H1 (cell line): ENCODE measurements around the gene TREM1. TPM values are rescaled to one million over a fixed set of nuclear protein-coding genes. Genes with fewer than 3 reads are reported as not detected.

Experiments used
- CTCF ChIA-PET: fragments of 300-600 bp; sonication (Branson Sonifier 250); formaldehyde crosslinking; loops from one replicate; lab custom pipeline; 2021; ENCODE audit not compliant: partially characterized antibody; lab: Charles Lee
- POLR2A ChIA-PET: fragments of 300-600 bp; sonication (Branson Sonifier 250); formaldehyde crosslinking; loops from one replicate; lab custom pipeline; 2021; ENCODE audit warnings: inconsistent platforms; ENCODE audit not compliant: partially characterized antibody; lab: Charles Lee
- DNase-seq, 2 experiments: peaks; one replicate each; pipeline versions ENCODE4 v3.0.0 to v3.0.0-alpha.2; 2010 to 2022; ENCODE audit warnings: low spot score in 2 of 2, low read depth in 1 of 2, mixed read lengths in 1 of 2
- FAIRE-seq: peaks from 2 replicates; lab custom pipeline; 2011; peaks lifted over from hg19 to GRCh38; lab: Jason Lieb, UNC
- H2AFZ ChIP-seq: 2 replicates; pipeline ENCODE4 v1.8.1; 2012; ENCODE audit warnings: low read length, inconsistent platforms
- H2AK5ac ChIP-seq: 2 replicates; pipeline ENCODE4 v1.6.1; 2013; ENCODE audit warnings: low read depth, low read length
- H2BK120ac ChIP-seq: replicated peaks from 2 replicates; pipeline ENCODE3; 2013; ENCODE audit warnings: low read depth, low read length, inconsistent platforms
- H2BK12ac ChIP-seq: 2 replicates; pipeline ENCODE4 v1.6.1; 2013; ENCODE audit warnings: low read depth, low read length
- H2BK15ac ChIP-seq: 2 replicates; pipeline ENCODE4 v1.6.1; 2013; ENCODE audit warnings: low read length
- H2BK20ac ChIP-seq: 2 replicates; pipeline ENCODE4 v1.6.1; 2013; ENCODE audit warnings: low read length
- H2BK5ac ChIP-seq: 2 replicates; pipeline ENCODE4 v1.6.1; 2013; ENCODE audit warnings: low read depth, low read length
- H3K14ac ChIP-seq: 2 replicates; pipeline ENCODE4 v1.6.1; 2013; ENCODE audit warnings: inconsistent platforms; ENCODE audit not compliant: insufficient read length
- H3K18ac ChIP-seq: 2 replicates; pipeline ENCODE4 v1.6.1; 2013; ENCODE audit warnings: low read length; ENCODE audit errors: extremely low read depth
- H3K23ac ChIP-seq: 2 replicates; pipeline ENCODE4 v1.6.1; 2013; ENCODE audit warnings: inconsistent platforms; ENCODE audit not compliant: insufficient read length
- H3K23me2 ChIP-seq: 2 replicates; pipeline ENCODE4 v1.6.1; 2013; ENCODE audit warnings: low read depth, low read length
- H3K27ac ChIP-seq: 2 replicates; pipeline ENCODE4 v1.6.1; 2011; ENCODE audit warnings: low read depth, low read length, inconsistent platforms
- H3K27me3 ChIP-seq, 4 experiments: replicated peaks in 1 of 4; 1 replicate in 1 of 4; 2 replicates in 3 of 4; pipeline versions ENCODE4 v1.6.1 to v1.8.1; 2011 to 2013; ENCODE audit warnings: low read length in 3 of 4, mild to moderate bottlenecking in 3 of 4, inconsistent platforms in 2 of 4, mixed read lengths in 2 of 4, moderate library complexity in 1 of 4; ENCODE audit not compliant: control insufficient read depth in 3 of 4, insufficient read depth in 3 of 4; ENCODE audit errors: extremely low read depth in 1 of 4
- H3K36me3 ChIP-seq, 4 experiments: 2 replicates each; pipeline versions ENCODE4 v1.6.1 to v1.8.1; 2011 to 2013; ENCODE audit warnings: mild to moderate bottlenecking in 4 of 4, low read length in 3 of 4, moderate library complexity in 2 of 4, control low read depth in 1 of 4, inconsistent platforms in 1 of 4; ENCODE audit not compliant: insufficient read depth in 4 of 4, control insufficient read depth in 2 of 4
- H3K4ac ChIP-seq: replicated peaks from 2 replicates; pipeline ENCODE3; 2013; ENCODE audit warnings: low read length, low read depth, mixed read lengths, inconsistent platforms; ENCODE audit not compliant: insufficient read length
- H3K4me1 ChIP-seq, 4 experiments: replicated peaks in 1 of 4; 1 replicate in 1 of 4; 2 replicates in 3 of 4; pipeline versions ENCODE4 v1.6.1 to v1.8.1; 2011 to 2013; ENCODE audit warnings: low read length in 3 of 4, inconsistent platforms in 2 of 4, mixed read lengths in 1 of 4; ENCODE audit not compliant: insufficient read depth in 4 of 4, control insufficient read depth in 3 of 4
- H3K4me2 ChIP-seq, 2 experiments: 2 replicates each; pipeline versions ENCODE4 v1.6.1 to v1.8.1; 2011 to 2013; ENCODE audit warnings: low read depth in 2 of 2, low read length in 2 of 2, control low read depth in 1 of 2, inconsistent platforms in 1 of 2, mild to moderate bottlenecking in 1 of 2; ENCODE audit not compliant: insufficient read depth in 1 of 2
- H3K4me3 ChIP-seq, 4 experiments: fragments of 200-600, 300-600 bp in 1 of 4; sonication (generic), shearing (Covaris generic), sonication (Bioruptor Twin) in 1 of 4; 2 replicates each; pipeline versions ENCODE4 v1.5.1 to v1.8.1; 2011 to 2016; ENCODE audit warnings: low read length in 4 of 4, low read depth in 3 of 4, control low read depth in 2 of 4, inconsistent platforms in 2 of 4, mild to moderate bottlenecking in 2 of 4, mixed read lengths in 1 of 4, moderate library complexity in 1 of 4; ENCODE audit not compliant: insufficient read depth in 2 of 4; ENCODE audit errors: extremely low read depth in 1 of 4
- H3K56ac ChIP-seq: replicated peaks from 2 replicates; pipeline ENCODE3; 2013; ENCODE audit warnings: low read depth, mild to moderate bottlenecking, mixed read lengths, low read length, inconsistent platforms; ENCODE audit not compliant: insufficient read length
- H3K79me1 ChIP-seq: 2 replicates; pipeline ENCODE4 v1.6.1; 2013; ENCODE audit warnings: low read depth, low read length, control low read depth
- H3K79me2 ChIP-seq, 2 experiments: 2 replicates each; pipeline versions ENCODE4 v1.6.1 to v1.8.1; 2012 to 2013; ENCODE audit warnings: low read length in 2 of 2, mild to moderate bottlenecking in 2 of 2, inconsistent platforms in 1 of 2; ENCODE audit not compliant: insufficient read depth in 2 of 2, control insufficient read depth in 1 of 2
- H3K9ac ChIP-seq, 4 experiments: replicated peaks in 1 of 4; 1 replicate in 1 of 4; 2 replicates in 3 of 4; pipeline versions ENCODE4 v1.6.1 to v1.8.1; 2011 to 2013; ENCODE audit warnings: low read depth in 3 of 4, low read length in 3 of 4, control low read depth in 2 of 4, mild to moderate bottlenecking in 2 of 4, moderate library complexity in 2 of 4, inconsistent platforms in 1 of 4; ENCODE audit errors: extremely low read depth in 1 of 4
- H3K9me3 ChIP-seq, 2 experiments: 2 replicates each; pipeline versions ENCODE4 v1.6.1 to v1.8.1; 2012 to 2013; ENCODE audit warnings: mild to moderate bottlenecking in 2 of 2, moderate library complexity in 2 of 2, control low read depth in 1 of 2, inconsistent platforms in 1 of 2, low read depth in 1 of 2, low read length in 1 of 2, mixed read lengths in 1 of 2; ENCODE audit not compliant: insufficient read depth in 2 of 2
- H4K20me1 ChIP-seq, 2 experiments: replicated peaks in 1 of 2; 2 replicates each; pipeline versions ENCODE3 to v1.8.1; 2011 to 2013; ENCODE audit warnings: inconsistent platforms in 2 of 2, low read length in 2 of 2, mild to moderate bottlenecking in 1 of 2; ENCODE audit not compliant: insufficient read depth in 2 of 2, control insufficient read depth in 1 of 2
- H4K5ac ChIP-seq: 2 replicates; pipeline ENCODE4 v1.6.1; 2013; ENCODE audit warnings: low read length, low read depth, mixed read lengths, inconsistent platforms; ENCODE audit not compliant: insufficient read length
- H4K8ac ChIP-seq: 2 replicates; pipeline ENCODE4 v1.8.0; 2013; ENCODE audit warnings: mild to moderate bottlenecking, moderate library complexity, low read length, inconsistent platforms; ENCODE audit not compliant: insufficient read depth; ENCODE audit errors: extremely low read depth
- H4K91ac ChIP-seq: replicated peaks from 2 replicates; pipeline ENCODE3; 2013; ENCODE audit warnings: low read length, mixed read lengths, inconsistent platforms; ENCODE audit not compliant: insufficient read length
- BACH1 ChIP-seq: IDR thresholded peaks from 2 replicates; pipeline ENCODE4 v1.6.1; 2012; ENCODE audit warnings: low read length, improper control_type of control experiment
- CEBPB ChIP-seq: IDR thresholded peaks from 2 replicates; pipeline ENCODE4 v1.6.1; 2012; ENCODE audit warnings: low read depth, low read length
- GABPA ChIP-seq: IDR thresholded peaks from 2 replicates; pipeline ENCODE4 v1.6.1; 2011; ENCODE audit warnings: mild to moderate bottlenecking, low read length, moderate library complexity, borderline replicate concordance; ENCODE audit not compliant: insufficient read depth
- HDAC6 ChIP-seq: IDR thresholded peaks from one replicate; pipeline ENCODE4 v1.7.1; 2012; ENCODE audit warnings: low read depth, mild to moderate bottlenecking, inconsistent platforms, low read length, moderate library complexity
- JUND ChIP-seq: IDR thresholded peaks from 2 replicates; pipeline ENCODE4 v1.6.1; 2011; ENCODE audit warnings: mild to moderate bottlenecking, improper control_type of control experiment, low read length
- MAFK ChIP-seq: IDR thresholded peaks from 2 replicates; pipeline ENCODE4 v1.6.1; 2012; ENCODE audit warnings: low read depth, mild to moderate bottlenecking, improper control_type of control experiment, low read length
- SIN3A ChIP-seq, 2 experiments: IDR thresholded peaks in 1 of 2; conservative IDR thresholded peaks in 1 of 2; 2 replicates each; pipeline ENCODE4 v1.6.1; 2011 to 2012; ENCODE audit warnings: low read length in 2 of 2, improper control_type of control experiment in 1 of 2, low read depth in 1 of 2, mild to moderate bottlenecking in 1 of 2
- YY1 ChIP-seq: IDR thresholded peaks from 2 replicates; pipeline ENCODE4 v1.6.1; 2011; ENCODE audit warnings: low read depth, mild to moderate bottlenecking, low read length
- WGBS, 2 experiments: shearing (Covaris generic) in 1 of 2; methylation state at CpG; one replicate each; pipeline versions ENCODE4 v1.1.6 to v1.1.7; 2013 to 2015; ENCODE audit warnings: low lambda C conversion rate in 2 of 2, mixed read lengths in 2 of 2, inconsistent platforms in 1 of 2, low coverage in 1 of 2, missing lambda C conversion rate in 1 of 2; ENCODE audit not compliant: insufficient replicate concordance in 2 of 2, insufficient coverage in 1 of 2, insufficient read length in 1 of 2; ENCODE audit errors: extremely low coverage in 1 of 2, missing lambda C conversion rate in 1 of 2; 5-methylcytosine and 5-hydroxymethylcytosine counted together
- polyA plus RNA-seq, 7 experiments: library from polyadenylated mRNA; depleted of rRNA in 3 of 7; stranded (reverse) in 5 of 7; unstranded in 2 of 7; fragments of >200 nt in 5 of 7; fragments of 200-250 nt in 2 of 7; gene quantifications; 1 replicate in 5 of 7; 2 replicates in 1 of 7; 4 replicates in 1 of 7; pipeline versions ENCODE4 v1.2.1 to v1.2.3, GENCODE V29; 2011 to 2013; ENCODE audit warnings: missing spikeins in 2 of 7, mixed read lengths in 2 of 7
- total RNA-seq: library from RNA; stranded (reverse); fragmentation: NEBNext Ultra II Directional; extraction: Animal tissue kit (Norgen Biotek cat#: 25700); gene quantifications from 2 replicates; pipeline ENCODE4 v1.2.1, GENCODE V29; 2021

The TREM1 gene
- total and polyA plus RNA-seq, 2 of the 8 experiments (the other 6 are each of a cell fraction or from before 2014, with no cell fraction given), result not detected

- H4K20me1 ChIP-seq, result peaks cover 0 to 4% of the 10 kb centered on the region in 2 experiments
- FAIRE-seq, result no peak
- H3K9me3 ChIP-seq, result no peaks in the 10 kb centered on the region
- H2AFZ ChIP-seq, result no peak overlapping the region
- H3K4me1 ChIP-seq, result no peaks in the 10 kb centered on the region
- no peak overlapping the region for H2BK15ac ChIP-seq
- H2BK12ac ChIP-seq, result no peak overlapping the region
- no peak overlapping the region for H3K9ac ChIP-seq
- CTCF ChIA-PET, result interaction anchor here (0.8 to 2.1 kb wide), 5 partner anchors 9 to 77 kb away, joined by 3 to 10 read pairs (median 4); partner anchors contain the start of gene TREML4
- no peaks in the 10 kb centered on the region for H3K23me2 ChIP-seq
- H3K14ac ChIP-seq, result no peak overlapping the region
- POLR2A ChIA-PET, result no interaction called here
- H4K5ac ChIP-seq, result no peak overlapping the region
- no peak for DNase-seq
- H3K4ac ChIP-seq, result no peak overlapping the region
- H3K4me3 ChIP-seq, result no peak overlapping the region
- no peak overlapping the region for H3K4me2 ChIP-seq
- H4K91ac ChIP-seq, result no peak overlapping the region
- TF ChIP-seq JUND (no peak), CEBPB (no peak), HDAC6 (no peak), BACH1 (no peak), SIN3A (conservative IDR thresholded peaks at IDR 0.05 in 1 of 2, IDR thresholded peaks at IDR 0.05 in 1 of 2; ENCODE audit: low read depth in 1 of 2, low read length in 2 of 2) (no peak), YY1 (no peak), MAFK (no peak), GABPA (no peak)
- no peak overlapping the region for H2AK5ac ChIP-seq
- no peaks in the 10 kb centered on the region for H3K79me1 ChIP-seq
- no peak overlapping the region for H2BK5ac ChIP-seq
- H3K27ac ChIP-seq, result no peak overlapping the region
- H3K23ac ChIP-seq, result no peak overlapping the region
- 96% methylated on average over 2 of the region's 2 CpGs; no CpG with 5 or more reads in 1 of the 2 experiments for WGBS, 2 experiments
- H3K27me3 ChIP-seq, result no peaks in the 10 kb centered on the region; a peak in 2 of 7 replicates
- H3K36me3 ChIP-seq, result no peaks in the 10 kb centered on the region
- no peak overlapping the region for H2BK20ac ChIP-seq
- no peak overlapping the region for H3K56ac ChIP-seq
- no peak overlapping the region for H3K18ac ChIP-seq
- H2BK120ac ChIP-seq, result no peak overlapping the region
- H3K79me2 ChIP-seq, result no peaks in the 10 kb centered on the region
- no peak overlapping the region for H4K8ac ChIP-seq
Measured at GRCh38 chr6:41269166-41269565, 17.3 kb downstream of the TREM1 start.
